Liver (tissue), 9 donors: ENCODE results near the gene MOSPD3. TPM values are rescaled to one million over a fixed set of nuclear protein-coding genes. Genes with fewer than 3 reads are reported as not detected.
"Not testable (repeated sequence)": the region's sequence is repeated elsewhere in the genome, so short reads cannot be mapped to it uniquely, and the experiment has no call there.

Experiments
- DNase-seq: peaks from one replicate; pipeline ENCODE4 v3.0.0-alpha.2; 2017; ENCODE audit warnings: low spot score
- H3K27ac ChIP-seq, 2 donors: one replicate each; pipeline ENCODE4 v1.7.0; 2013; ENCODE audit warnings: inconsistent platforms in 2 of 2, low read length in 2 of 2, control low read depth in 1 of 2, low read depth in 1 of 2, mild to moderate bottlenecking in 1 of 2
- H3K27me3 ChIP-seq, 4 donors: one replicate each; pipeline versions ENCODE4 v1.6.1 to v1.7.0; 2013; ENCODE audit warnings: low read length in 3 of 4, inconsistent platforms in 1 of 4, mild to moderate bottlenecking in 1 of 4, moderate library complexity in 1 of 4; ENCODE audit not compliant: control insufficient read depth in 4 of 4, insufficient read depth in 4 of 4
- H3K36me3 ChIP-seq, 4 donors: one replicate each; pipeline versions ENCODE4 v1.6.1 to v1.7.0; 2013; ENCODE audit warnings: low read length in 3 of 4, mild to moderate bottlenecking in 3 of 4, low read depth in 1 of 4, moderate library complexity in 1 of 4; ENCODE audit not compliant: control insufficient read depth in 4 of 4, insufficient read depth in 3 of 4
- H3K4me1 ChIP-seq, 4 donors: one replicate each; pipeline versions ENCODE4 v1.6.1 to v1.7.0; 2013; ENCODE audit warnings: low read length in 3 of 4, mild to moderate bottlenecking in 3 of 4, moderate library complexity in 1 of 4; ENCODE audit not compliant: control insufficient read depth in 4 of 4, insufficient read depth in 4 of 4
- H3K4me3 ChIP-seq, 3 donors: one replicate each; pipeline versions ENCODE4 v1.6.1 to v1.7.0; 2013; ENCODE audit warnings: low read length in 3 of 3, control low read depth in 1 of 3, low read depth in 1 of 3, mild to moderate bottlenecking in 1 of 3
- H3K9ac ChIP-seq, 2 donors: one replicate each; pipeline ENCODE4 v1.7.0; 2013; ENCODE audit warnings: low read length in 2 of 2, mild to moderate bottlenecking in 2 of 2, moderate library complexity in 2 of 2, control low read depth in 1 of 2, low read depth in 1 of 2
- H3K9me3 ChIP-seq, 4 donors: one replicate each; pipeline versions ENCODE4 v1.6.1 to v1.7.0; 2013; ENCODE audit warnings: low read length in 3 of 4; ENCODE audit not compliant: control insufficient read depth in 4 of 4
- EGR1 ChIP-seq, 2 donors: IDR thresholded peaks; 2 replicates each; pipeline ENCODE4 v1.6.1; 2016 to 2018; ENCODE audit warnings: antibody characterized with exemption in 2 of 2, low read depth in 2 of 2
- FOXA2 ChIP-seq: IDR thresholded peaks from 2 replicates; pipeline ENCODE4 v1.6.1; 2016; ENCODE audit warnings: antibody characterized with exemption
- GABPA ChIP-seq, 2 donors: IDR thresholded peaks in 1 of 2; conservative IDR thresholded peaks in 1 of 2; 2 replicates each; pipeline ENCODE4 v1.6.1; 2016; ENCODE audit warnings: antibody characterized with exemption in 2 of 2, mild to moderate bottlenecking in 1 of 2, moderate library complexity in 1 of 2
- HNF4A ChIP-seq, 2 donors: conservative IDR thresholded peaks; 2 replicates each; pipeline ENCODE4 v1.6.1; 2016; ENCODE audit warnings: antibody characterized with exemption in 2 of 2, mild to moderate bottlenecking in 2 of 2
- HNF4G ChIP-seq: IDR thresholded peaks from 2 replicates; pipeline ENCODE4 v1.6.1; 2016; ENCODE audit warnings: antibody characterized with exemption
- MAX ChIP-seq: IDR thresholded peaks from 2 replicates; pipeline ENCODE4 v1.6.1; 2016; ENCODE audit warnings: antibody characterized with exemption
- NR2F2 ChIP-seq: IDR thresholded peaks from 2 replicates; pipeline ENCODE4 v1.6.1; 2016; ENCODE audit warnings: antibody characterized with exemption
- RAD21 ChIP-seq, 2 donors: IDR thresholded peaks; 2 replicates each; pipeline ENCODE4 v1.6.1; 2016; ENCODE audit warnings: antibody characterized with exemption in 2 of 2, mild to moderate bottlenecking in 2 of 2
- REST ChIP-seq: IDR thresholded peaks from 2 replicates; pipeline ENCODE4 v1.6.1; 2016; ENCODE audit warnings: antibody characterized with exemption, mild to moderate bottlenecking
- SP1 ChIP-seq: IDR thresholded peaks from 2 replicates; pipeline ENCODE4 v1.6.1; 2018; ENCODE audit warnings: antibody characterized with exemption, mild to moderate bottlenecking
- TAF1 ChIP-seq: conservative IDR thresholded peaks from 2 replicates; pipeline ENCODE4 v1.6.1; 2016; ENCODE audit warnings: antibody characterized with exemption, mild to moderate bottlenecking
- YY1 ChIP-seq: IDR thresholded peaks from 2 replicates; pipeline ENCODE4 v1.6.1; 2016; ENCODE audit warnings: antibody characterized with exemption, mild to moderate bottlenecking
- ZBTB33 ChIP-seq: IDR thresholded peaks from 2 replicates; pipeline ENCODE4 v1.6.1; 2016; ENCODE audit warnings: antibody characterized with exemption
- WGBS: extraction: QIAGEN DNeasy Blood & Tissue Kit; methylation state at CpG from one replicate; pipeline ENCODE4 v1.1.7; 2013; 5-methylcytosine and 5-hydroxymethylcytosine counted together
- polyA plus RNA-seq, 2 donors: library from polyadenylated mRNA; stranded (reverse) in 1 of 2; unstranded in 1 of 2; fragments of 200-250 nt in 1 of 2; fragments of >200 nt in 1 of 2; fragmentation: Nextera tagmentation in 1 of 2; extraction: Ambion mirVana in 1 of 2; gene quantifications; one replicate each; pipeline versions ENCODE4 v1.2.1 to v1.2.3, GENCODE V29; 2013 to 2015
- total RNA-seq, 2 donors: library from RNA; depleted of rRNA; stranded (reverse); fragments of >200 nt; gene quantifications; one replicate each; pipeline ENCODE4 v1.2.3, GENCODE V29; 2014
- TF ChIP-seq, protein P1 (sequence below): fragments of 150-350 bp; IDR thresholded peaks from 2 replicates; pipeline ENCODE4 v1.5.1; 2017; ENCODE audit warnings: improper control_type of control experiment, low read depth, low read length; ENCODE audit not compliant: missing input control
- donor health status: healthy.
- donor health status: healthy.
- donor health status: healthy.
- donor health status: healthy.
- donor health status: healthy.

The MOSPD3 gene
- total and polyA plus RNA-seq, 4 donors = 3.5 to 15.7 (median 8.6) TPM

DNA sequence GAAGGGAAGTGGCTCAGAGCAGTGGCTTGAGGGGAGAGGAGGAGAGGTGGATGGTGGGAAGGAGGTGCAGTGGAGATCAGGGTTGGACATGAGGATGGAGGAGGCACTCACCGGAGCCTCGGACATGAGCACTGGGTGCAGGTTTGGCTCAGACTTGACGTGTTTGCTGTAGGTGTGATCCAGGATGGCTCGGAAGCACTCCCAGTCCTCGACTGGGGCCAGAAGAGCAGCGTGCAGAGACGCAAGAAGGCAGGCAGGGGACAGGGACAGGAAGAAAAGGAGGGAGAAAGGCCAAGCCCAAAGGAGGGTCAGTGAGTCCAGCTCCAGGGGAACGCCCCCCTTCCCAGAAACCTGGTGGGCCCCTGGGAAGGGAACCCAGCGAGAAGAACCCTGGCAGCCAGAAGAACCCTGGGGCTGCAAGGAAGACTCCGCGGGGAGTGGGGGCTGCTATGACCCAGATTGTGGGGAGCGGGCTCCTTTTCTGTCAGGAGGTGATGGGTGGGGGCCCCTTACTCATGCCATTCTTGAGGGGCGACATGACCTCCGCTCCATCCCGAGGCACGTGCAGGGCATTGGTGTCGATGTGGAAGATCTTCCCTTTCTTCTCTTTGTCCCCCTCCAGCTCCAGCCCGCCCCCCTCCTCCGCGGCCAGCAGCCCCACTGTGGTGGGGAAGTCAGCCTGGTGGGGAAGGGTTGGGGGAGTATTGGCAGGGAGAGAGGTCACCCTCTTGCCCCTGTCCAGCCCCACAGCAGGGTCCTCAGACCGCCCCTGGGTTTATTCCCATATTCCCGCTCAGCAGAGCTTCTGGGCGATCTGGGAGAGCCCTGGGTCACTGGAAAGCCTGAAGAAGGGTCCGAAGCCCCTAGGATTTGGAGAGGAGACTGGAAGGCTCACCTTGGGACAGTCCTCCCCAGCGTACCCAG is 42.8 kb downstream of the MOSPD3 start:
- no peak overlapping the region for H3K27ac ChIP-seq
- H3K4me1 ChIP-seq = peaks cover 0 to 4% (median 0%) of the 10 kb centered on the region in 4 donors
- no peaks in the 10 kb centered on the region for H3K36me3 ChIP-seq
- H3K4me3 ChIP-seq = no peak overlapping the region
- peaks cover 0 to 5% (median 1%) of the 10 kb centered on the region in 4 donors for H3K27me3 ChIP-seq
- 56% methylated on average over 25 of the region's 25 CpGs for WGBS
- H3K9me3 ChIP-seq = no peaks in the 10 kb centered on the region
- no peak overlapping the region for H3K9ac ChIP-seq
- TF ChIP-seq ZBTB33 = no peak
- TF ChIP-seq SP1 = no peak
- no peak for TF ChIP-seq TAF1
- TF ChIP-seq NR2F2 = no peak
- no peak for TF ChIP-seq FOXA2
- no peak for TF ChIP-seq MAX
- no peak for TF ChIP-seq HNF4G
- no peak for TF ChIP-seq RAD21 (IDR thresholded peaks at IDR 0.05)
- no peak for TF ChIP-seq HNF4A (conservative IDR thresholded peaks at IDR 0.05)
- no peak for TF ChIP-seq YY1
- DNase-seq = no peak

GRCh38 chr7:100655908-100656674 is 43.8 kb downstream of the MOSPD3 start, which contains the start of gene ACTL6B:
ACTL6B (minus strand) TSS chr7:100656448; CDS start chr7:100656354, 94 bp downstream.
- 16% methylated on average over 63 of the region's 63 CpGs for WGBS
- Histone ChIP-seq H3K27me3 (peaks cover 0 to 5% (median 1%) of the 10 kb centered on the region in 4 donors), H3K4me3 (no peak within 1 kb of the TSS), H3K36me3 (no peaks in the 10 kb centered on the region), H3K9ac (no peak within 1 kb of the TSS), H3K27ac (no peak within 1 kb of the TSS), H3K9me3 (no peaks in the 10 kb centered on the region), H3K4me1 (peaks cover 0 to 4% (median 0%) of the 10 kb centered on the region in 4 donors)
- peak in 1 of 2 donors; percentile 42 for TF ChIP-seq EGR1 (IDR thresholded peaks at IDR 0.05; ENCODE audit: low read depth in 2 of 2)
- no peak for TF ChIP-seq YY1
- TF ChIP-seq, protein P1, sequence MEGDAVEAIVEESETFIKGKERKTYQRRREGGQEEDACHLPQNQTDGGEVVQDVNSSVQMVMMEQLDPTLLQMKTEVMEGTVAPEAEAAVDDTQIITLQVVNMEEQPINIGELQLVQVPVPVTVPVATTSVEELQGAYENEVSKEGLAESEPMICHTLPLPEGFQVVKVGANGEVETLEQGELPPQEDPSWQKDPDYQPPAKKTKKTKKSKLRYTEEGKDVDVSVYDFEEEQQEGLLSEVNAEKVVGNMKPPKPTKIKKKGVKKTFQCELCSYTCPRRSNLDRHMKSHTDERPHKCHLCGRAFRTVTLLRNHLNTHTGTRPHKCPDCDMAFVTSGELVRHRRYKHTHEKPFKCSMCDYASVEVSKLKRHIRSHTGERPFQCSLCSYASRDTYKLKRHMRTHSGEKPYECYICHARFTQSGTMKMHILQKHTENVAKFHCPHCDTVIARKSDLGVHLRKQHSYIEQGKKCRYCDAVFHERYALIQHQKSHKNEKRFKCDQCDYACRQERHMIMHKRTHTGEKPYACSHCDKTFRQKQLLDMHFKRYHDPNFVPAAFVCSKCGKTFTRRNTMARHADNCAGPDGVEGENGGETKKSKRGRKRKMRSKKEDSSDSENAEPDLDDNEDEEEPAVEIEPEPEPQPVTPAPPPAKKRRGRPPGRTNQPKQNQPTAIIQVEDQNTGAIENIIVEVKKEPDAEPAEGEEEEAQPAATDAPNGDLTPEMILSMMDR = no peak
- no peak for TF ChIP-seq FOXA2
- TF ChIP-seq NR2F2 = no peak
- TF ChIP-seq REST = peak; percentile 99
- no peak for TF ChIP-seq SP1
- TF ChIP-seq MAX = no peak
- no peak for TF ChIP-seq ZBTB33
- TF ChIP-seq GABPA (IDR thresholded peaks at IDR 0.05 in 1 of 2, conservative IDR thresholded peaks at IDR 0.05 in 1 of 2) = no peak
- peak; percentile 82 for DNase-seq

GRCh38 chr7:100662194-100662776 is 49.9 kb downstream of the MOSPD3 start:
- H3K27me3 ChIP-seq, H3K4me3 ChIP-seq, H3K36me3 ChIP-seq, H3K9me3 ChIP-seq, DNase-seq, H3K9ac ChIP-seq, H3K4me1 ChIP-seq, H3K27ac ChIP-seq: not testable (repeated sequence)
- WGBS = 78% methylated on average over 12 of the region's 12 CpGs
